Stimulated activated CD4-positive, alpha-beta T cell treated with anti-CD3 and anti-CD28 coated beads, Interleukin-1b, Interleukin-23, amount 100 ng/mL, for 1 hour (primary cell): ENCODE measurements around the gene AOAH.
"Not testable (repeated sequence)": the region's sequence is repeated elsewhere in the genome, so short reads cannot be mapped to it uniquely, and the experiment has no call there.

Source experiments
- DNase-seq, 2 donors: peaks; one replicate each; pipeline ENCODE4 v3.0.0-alpha.2; 2020; ENCODE audit warnings: low read depth in 2 of 2

The AOAH gene

GRCh38 chr7:36658335-36659171 is 65.7 kb downstream of the AOAH start:
- DNase-seq: no peak

GRCh38 chr7:36657036-36657660 is 67.1 kb downstream of the AOAH start:
- no peak for DNase-seq

- no peak for DNase-seq
These were observed 69.9 kb downstream of the AOAH start for GRCh38 chr7:36654436-36654835.

GRCh38 chr7:36653663-36654355 is 70.5 kb downstream of the AOAH start:
- DNase-seq: no peak

- DNase-seq: no peak
These were observed 71.2 kb downstream of the AOAH start for GRCh38 chr7:36653008-36653662.

GRCh38 chr7:36652431-36652830 is 71.9 kb downstream of the AOAH start:
- DNase-seq: no peak

GRCh38 chr7:36651404-36651803 is 72.9 kb downstream of the AOAH start:
- no peak for DNase-seq

GRCh38 chr7:36650766-36651312 is 73.5 kb downstream of the AOAH start:
- DNase-seq: no peak

- DNase-seq: no peak
These were observed 74.0 kb downstream of the AOAH start for GRCh38 chr7:36650320-36650719.

- not testable (repeated sequence) for DNase-seq
These were observed 75.0 kb downstream of the AOAH start for GRCh38 chr7:36649319-36649718.

GRCh38 chr7:36648441-36648840 is 75.9 kb downstream of the AOAH start:
- no peak for DNase-seq

GRCh38 chr7:36644625-36645422 is 79.5 kb downstream of the AOAH start:
- no peak for DNase-seq

- no peak for DNase-seq
These were observed 81.9 kb downstream of the AOAH start for GRCh38 chr7:36642414-36642813.

- no peak for DNase-seq
These were observed 82.3 kb downstream of the AOAH start for GRCh38 chr7:36642010-36642409.

GRCh38 chr7:36640682-36641081 is 83.6 kb downstream of the AOAH start:
- no peak for DNase-seq

- DNase-seq: no peak
These were observed 84.5 kb downstream of the AOAH start for GRCh38 chr7:36639826-36640225.

- no peak for DNase-seq
These were observed 85.6 kb downstream of the AOAH start for GRCh38 chr7:36638586-36639263.

- DNase-seq: no peak
These were observed 86.2 kb downstream of the AOAH start for GRCh38 chr7:36638140-36638539.

GRCh38 chr7:36637417-36637816 is 86.9 kb downstream of the AOAH start:
- no peak for DNase-seq

- no peak for DNase-seq
These were observed 88.2 kb downstream of the AOAH start for GRCh38 chr7:36636126-36636525.

GRCh38 chr7:36635091-36635490 is 89.2 kb downstream of the AOAH start:
- DNase-seq: no peak
